GM18517 (cell line): ENCODE data around the gene CAMK2G.
"Not testable (repeated sequence)": the region's sequence is repeated elsewhere in the genome, so short reads cannot be mapped to it uniquely, and the experiment has no call there.

Experiments used
- ATAC-seq: cut with Tn5 transposase; IDR thresholded peaks from one replicate; pipeline ENCODE4 v1.9.1; 2021; ENCODE audit warnings: mild to moderate bottlenecking, moderate library complexity; ENCODE audit not compliant: unreplicated experiment

CAMK2G gene

GRCh38 chr10:73874267-73875138 lies at the start of gene CAMK2G:
TSS of gene CAMK2G (minus strand) at chr10:73874555. CDS start at chr10:73874461, 94 bp downstream.
- peak; percentile 65 for ATAC-seq

- no peak for ATAC-seq
These were observed 48.4 kb upstream of the CAMK2G start for GRCh38 chr10:73922864-73923133.

DNA sequence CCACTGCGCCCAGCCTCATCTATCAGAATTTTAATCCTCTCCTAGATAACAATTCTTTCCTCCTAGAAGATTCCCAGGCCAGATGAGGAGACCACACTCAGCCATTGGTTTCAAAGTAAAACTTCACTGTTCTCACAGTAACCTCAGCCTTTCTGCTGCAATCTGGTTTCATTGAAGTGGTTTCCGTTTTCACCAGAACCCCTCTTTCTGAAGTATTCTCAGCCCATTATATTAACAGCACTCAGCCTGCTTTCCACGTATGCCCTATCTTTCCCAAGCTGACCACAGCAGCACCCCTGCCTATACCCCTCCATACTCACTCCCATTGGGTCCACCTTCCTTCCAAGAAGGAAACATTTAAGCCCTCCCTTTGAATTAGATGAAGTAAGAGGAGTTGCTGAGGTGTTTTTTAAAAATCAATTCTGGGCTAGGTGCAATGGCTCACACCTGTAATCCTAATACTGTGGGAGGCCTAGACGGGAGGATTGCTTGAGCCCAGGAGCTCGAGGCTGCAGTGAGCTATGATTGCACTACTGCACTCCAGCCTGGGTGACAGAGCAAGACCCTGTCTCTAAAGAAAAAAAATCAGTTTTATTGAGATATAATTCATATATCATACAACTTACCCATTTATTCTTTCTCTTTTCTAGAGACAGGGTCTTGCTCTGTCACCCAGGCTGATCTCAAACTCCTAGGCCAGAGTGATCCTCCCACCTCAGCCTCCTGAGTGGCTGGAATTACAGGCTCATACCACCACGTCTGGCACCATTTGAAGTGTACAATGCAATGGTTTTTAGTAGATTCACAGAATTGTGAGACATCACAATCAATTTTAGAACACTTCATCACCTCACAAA lies 47.9 kb upstream of the CAMK2G start:
- no peak for ATAC-seq

GRCh38 chr10:73920089-73920488 lies 45.7 kb upstream of the CAMK2G start:
- ATAC-seq = no peak

DNA sequence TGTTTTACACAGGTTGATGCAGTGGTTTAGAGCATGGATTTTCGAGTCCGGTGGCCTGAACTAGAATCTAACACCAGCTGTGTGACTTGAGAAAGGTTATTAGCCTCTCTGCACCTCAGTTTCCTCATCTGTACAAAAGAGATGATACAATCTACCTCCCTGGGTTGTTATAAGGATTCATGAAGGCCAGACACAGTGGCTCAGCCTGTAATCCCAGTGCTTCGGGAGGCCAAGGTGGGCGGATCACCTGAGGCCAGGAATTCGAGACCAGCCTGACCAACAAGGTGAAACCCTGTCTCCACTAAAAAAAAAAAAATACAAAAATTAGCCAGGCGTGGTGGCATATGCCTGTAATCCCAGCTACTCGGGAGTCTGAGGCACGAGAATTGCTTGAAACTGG lies 45.1 kb upstream of the CAMK2G start:
- ATAC-seq = not testable (repeated sequence)

GRCh38 chr10:73917566-73918305 lies 43.4 kb upstream of the CAMK2G start:
- no peak for ATAC-seq

DNA sequence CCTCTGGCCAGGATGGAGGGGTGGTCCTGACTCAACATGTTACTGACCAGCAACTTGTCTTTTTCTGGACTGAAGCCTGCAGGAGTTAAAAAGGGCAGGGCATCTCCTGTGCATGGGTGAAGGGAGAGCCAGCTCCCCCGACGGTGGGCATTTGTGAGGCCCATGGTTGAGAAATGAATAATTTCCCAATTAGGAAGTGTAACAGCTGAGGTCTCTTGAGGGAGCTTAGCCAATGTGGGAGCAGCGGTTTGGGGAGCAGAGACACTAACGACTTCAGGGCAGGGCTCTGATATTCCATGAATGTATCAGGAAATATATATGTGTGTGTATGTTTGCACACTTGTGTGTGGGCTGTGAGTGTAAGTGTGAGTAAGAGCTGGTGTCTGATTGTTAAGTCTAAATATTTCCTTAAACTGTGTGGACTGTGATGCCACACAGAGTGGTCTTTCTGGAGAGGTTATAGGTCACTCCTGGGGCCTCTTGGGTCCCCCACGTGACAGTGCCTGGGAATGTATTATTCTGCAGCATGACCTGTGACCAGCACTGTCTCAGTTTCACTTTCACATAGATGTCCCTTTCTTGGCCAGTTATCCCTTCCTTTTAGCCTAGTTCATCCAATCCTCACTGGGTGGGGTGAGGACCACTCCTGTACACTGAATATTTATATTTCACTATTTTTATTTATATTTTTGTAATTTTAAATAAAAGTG lies 42.6 kb upstream of the CAMK2G start:
- no peak for ATAC-seq

DNA sequence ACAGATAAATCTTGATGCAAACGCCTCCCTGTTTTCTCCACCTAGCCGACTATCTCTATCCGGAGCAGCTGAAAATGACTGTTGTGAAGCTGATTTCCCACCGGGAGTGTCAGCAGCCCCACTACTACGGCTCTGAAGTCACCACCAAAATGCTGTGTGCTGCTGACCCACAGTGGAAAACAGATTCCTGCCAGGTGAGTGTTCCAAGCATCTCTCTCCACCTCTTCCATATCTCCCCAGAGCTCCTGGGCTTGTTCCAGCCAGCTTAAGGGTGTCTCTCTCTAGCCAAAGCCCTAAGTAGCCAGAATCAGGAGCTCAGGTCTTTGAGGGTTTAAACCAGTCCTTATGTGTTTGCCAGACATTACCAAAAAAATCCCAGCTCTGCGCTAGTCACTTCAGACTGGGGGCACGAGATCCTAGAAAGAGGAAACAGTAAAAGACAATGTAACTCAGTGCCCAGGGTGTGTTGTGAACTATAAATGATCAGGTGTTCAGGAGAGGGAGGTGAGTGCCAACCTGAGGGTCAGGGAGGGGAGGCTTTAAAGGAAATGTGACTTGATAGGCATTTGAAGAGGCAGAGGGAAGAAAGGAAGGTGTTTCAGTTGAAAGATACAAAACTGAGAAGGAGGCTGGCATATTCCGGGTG lies 41.0 kb upstream of the CAMK2G start:
- no peak for ATAC-seq

DNA sequence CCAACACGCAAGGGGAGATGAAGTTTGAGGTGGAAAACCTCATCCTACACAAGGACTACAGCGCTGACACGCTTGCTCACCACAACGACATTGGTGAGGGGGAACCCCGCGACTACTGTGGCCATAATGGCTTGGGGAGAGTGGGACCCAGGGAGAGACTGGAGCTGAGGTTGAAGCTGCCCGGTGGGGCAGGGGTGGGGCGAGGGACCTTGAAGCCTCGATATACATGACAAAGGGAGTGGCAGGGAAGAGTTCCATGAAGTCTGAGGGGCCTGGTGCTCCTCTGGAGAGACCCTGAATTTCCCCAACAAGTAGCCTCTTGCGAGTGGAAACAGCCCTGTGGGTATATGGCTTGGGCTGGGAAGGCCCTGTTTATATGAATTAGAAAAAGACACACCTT lies 39.7 kb upstream of the CAMK2G start:
- ATAC-seq = no peak

DNA sequence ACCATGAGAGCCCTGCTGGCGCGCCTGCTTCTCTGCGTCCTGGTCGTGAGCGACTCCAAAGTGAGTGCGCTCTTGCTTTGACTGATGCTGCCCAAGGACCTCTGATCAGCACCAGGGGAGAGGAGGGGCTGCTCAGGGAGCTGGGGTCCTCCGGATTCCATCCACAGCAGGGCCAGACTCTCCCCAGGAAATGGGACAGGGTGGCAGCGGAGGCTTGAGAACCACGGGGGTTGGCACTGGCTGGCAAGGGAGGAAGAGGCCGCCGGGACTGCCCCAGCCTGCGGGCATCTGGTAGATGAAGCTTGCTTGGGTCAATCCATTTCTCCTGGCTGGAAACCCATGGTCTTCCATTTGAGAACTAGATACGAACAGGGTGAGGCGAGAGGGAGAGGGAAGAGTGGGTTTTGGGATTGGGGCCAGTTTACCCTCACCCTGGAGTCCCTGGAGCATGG lies 37.2 kb upstream of the CAMK2G start:
- no peak for ATAC-seq

DNA sequence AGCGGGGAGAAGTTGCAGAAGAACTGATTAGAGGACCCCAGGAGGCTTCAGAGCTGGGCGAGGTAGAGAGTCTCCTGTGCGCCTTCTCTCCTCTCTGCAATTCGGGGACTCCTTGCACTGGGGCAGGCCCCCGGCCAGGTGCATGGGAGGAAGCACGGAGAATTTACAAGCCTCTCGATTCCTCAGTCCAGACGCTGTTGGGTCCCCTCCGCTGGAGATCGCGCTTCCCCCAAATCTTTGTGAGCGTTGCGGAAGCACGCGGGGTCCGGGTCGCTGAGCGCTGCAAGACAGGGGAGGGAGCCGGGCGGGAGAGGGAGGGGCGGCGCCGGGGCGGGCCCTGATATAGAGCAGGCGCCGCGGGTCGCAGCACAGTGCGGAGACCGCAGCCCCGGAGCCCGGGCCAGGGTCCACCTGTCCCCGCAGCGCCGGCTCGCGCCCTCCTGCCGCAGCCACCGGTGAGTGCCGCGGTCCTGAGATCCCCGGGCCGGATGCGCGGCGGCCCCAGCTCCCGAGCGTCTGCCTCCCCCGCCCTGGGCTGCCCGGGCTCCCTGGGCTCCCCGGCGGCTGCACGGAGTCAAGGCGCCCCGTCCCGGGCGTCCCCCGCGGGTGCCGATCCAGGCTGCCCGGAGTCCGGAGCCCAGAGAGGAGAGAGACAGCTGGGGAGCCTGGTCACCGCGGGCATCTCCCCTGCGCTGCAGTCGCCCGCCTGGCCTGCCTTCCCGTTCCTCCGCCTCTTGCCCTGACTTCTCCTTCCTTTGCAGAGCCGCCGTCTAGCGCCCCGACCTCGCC lies 36.6 kb upstream of the CAMK2G start, which contains the start of gene PLAU:
Gene PLAU (plus strand): TSS at position 369 of the 789 bp plus-strand sequence. CDS start 424 bp downstream, outside the sequence.
- ATAC-seq = no peak

GRCh38 chr10:73910401-73910763 lies 36.0 kb upstream of the CAMK2G start:
- ATAC-seq = no peak

DNA sequence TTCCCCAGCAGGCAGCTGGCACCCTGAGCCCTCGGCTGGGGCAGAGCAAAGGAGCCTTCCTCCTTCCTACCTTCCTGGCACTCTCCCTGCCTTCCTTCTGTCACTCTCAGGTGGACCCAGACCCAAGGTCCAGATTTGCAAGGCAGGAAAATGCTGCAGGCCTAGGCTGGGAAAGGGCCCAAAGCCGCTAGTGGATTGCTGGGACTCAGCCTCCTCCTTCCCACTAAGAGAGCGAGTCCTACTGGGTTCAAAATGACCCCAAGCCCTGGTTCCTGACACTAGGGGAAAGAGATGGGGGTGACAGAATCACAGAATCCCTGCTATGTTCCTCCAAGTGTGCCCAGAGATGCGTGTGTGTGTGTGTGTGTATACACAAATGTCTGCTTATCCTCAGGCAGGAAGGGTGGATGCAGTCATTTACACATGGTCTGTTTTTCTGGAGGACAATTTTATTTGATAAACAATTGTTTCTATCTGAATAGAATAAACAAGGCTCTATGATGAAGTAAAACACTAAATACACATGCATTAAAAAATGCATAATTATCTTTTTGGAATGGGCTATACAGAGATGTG lies 35.3 kb upstream of the CAMK2G start:
- ATAC-seq = no peak

DNA sequence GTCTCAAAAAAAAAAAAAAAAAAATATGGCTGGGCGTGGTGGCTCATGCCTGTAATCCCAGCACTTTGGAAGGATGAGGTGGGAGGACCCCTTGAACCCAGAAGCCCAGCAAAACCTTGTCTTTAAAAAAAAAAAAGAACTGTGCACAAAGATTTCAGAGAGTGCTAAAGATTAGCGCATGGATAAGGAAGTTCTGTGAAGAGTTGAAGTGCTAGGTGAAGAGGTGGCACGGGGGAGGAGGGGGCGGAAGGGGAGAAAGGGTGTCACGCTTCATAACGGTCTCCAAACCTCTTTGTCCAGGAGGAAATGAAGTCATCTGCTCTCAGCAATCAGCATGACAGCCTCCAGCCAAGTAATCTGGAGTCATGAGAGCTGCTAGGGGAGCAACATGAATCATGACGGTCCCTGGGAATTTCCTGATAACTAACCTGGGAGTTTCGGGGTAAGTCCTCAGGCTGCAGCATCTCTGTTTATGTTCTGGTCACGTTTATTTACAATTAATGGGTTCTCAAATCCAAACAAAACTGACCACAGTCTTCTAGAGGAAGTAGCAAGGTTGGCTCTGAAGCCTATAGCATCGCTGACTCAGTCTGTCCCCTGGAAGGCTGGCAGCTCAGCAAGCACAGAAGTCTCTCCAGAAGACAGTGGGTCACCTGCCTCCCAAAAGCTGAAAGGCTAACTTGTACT lies 34.6 kb upstream of the CAMK2G start:
- peak; percentile 43 for ATAC-seq

- no peak for ATAC-seq
These were observed 33.6 kb upstream of the CAMK2G start for GRCh38 chr10:73907841-73908517.

GRCh38 chr10:73906524-73907447 lies 32.4 kb upstream of the CAMK2G start:
- ATAC-seq = no peak
